Smooth muscle cell (in vitro differentiated cells): Measurements from ENCODE around the gene DNPH1. TPM values are rescaled to one million over a fixed set of nuclear protein-coding genes. Genes with fewer than 3 reads are reported as not detected.

Experiments used
- DNase-seq: peaks from one replicate; lab custom pipeline; 2025; ENCODE audit not compliant: unreplicated experiment; lab: John Stamatoyannopoulos, UW
- H2AFZ ChIP-seq: fragments of 200-600 bp; sonication (generic); 2 replicates; pipeline ENCODE4 v1.6.0; 2016; ENCODE audit warnings: antibody characterized with exemption, low read depth, mild to moderate bottlenecking
- H3F3A ChIP-seq: fragments of 200-600 bp; sonication (generic); 2 replicates; pipeline ENCODE4 v1.6.0; 2017; ENCODE audit warnings: antibody characterized with exemption, low read depth
- H3K27ac ChIP-seq: fragments of 200-600 bp; sonication (generic); 2 replicates; pipeline ENCODE4 v1.5.1; 2016; ENCODE audit warnings: low read depth, mild to moderate bottlenecking
- H3K27me3 ChIP-seq: fragments of 200-600 bp; sonication (generic); 2 replicates; pipeline ENCODE4 v1.6.1; 2016; ENCODE audit warnings: low read depth, mild to moderate bottlenecking
- H3K36me3 ChIP-seq: fragments of 200-600 bp; sonication (generic); 2 replicates; pipeline ENCODE4 v1.5.1; 2016; ENCODE audit warnings: low read depth
- H3K4me1 ChIP-seq: fragments of 200-600 bp; sonication (generic); 2 replicates; pipeline ENCODE4 v1.5.1; 2016; ENCODE audit warnings: low read depth
- H3K4me2 ChIP-seq: fragments of 200-600 bp; sonication (generic); 2 replicates; pipeline ENCODE4 v1.6.0; 2016; ENCODE audit warnings: mild to moderate bottlenecking
- H3K4me3 ChIP-seq: fragments of 200-600 bp; sonication (generic); 2 replicates; pipeline ENCODE4 v1.5.1; 2016; ENCODE audit warnings: mild to moderate bottlenecking
- H3K79me2 ChIP-seq: fragments of 200-600 bp; sonication (generic); 2 replicates; pipeline ENCODE4 v1.6.0; 2016; ENCODE audit warnings: low read depth, mild to moderate bottlenecking
- H3K9ac ChIP-seq: fragments of 200-600 bp; sonication (generic); 2 replicates; pipeline ENCODE4 v1.6.0; 2016; ENCODE audit warnings: low read depth
- H3K9me3 ChIP-seq: fragments of 200-600 bp; sonication (generic); replicated peaks from 2 replicates; pipeline ENCODE4 v1.5.1; 2016; ENCODE audit warnings: low read depth
- H4K20me1 ChIP-seq: fragments of 200-600 bp; sonication (generic); 2 replicates; pipeline ENCODE4 v1.6.0; 2016; ENCODE audit warnings: low read depth
- CTCF ChIP-seq: fragments of 200-600 bp; sonication (generic); IDR thresholded peaks from 2 replicates; pipeline ENCODE4 v1.5.1; 2017; ENCODE audit warnings: borderline replicate concordance, mild to moderate bottlenecking, antibody characterized with exemption; ENCODE audit not compliant: insufficient read depth, poor library complexity, severe bottlenecking
- WGBS: methylation state at CpG from one replicate; pipeline ENCODE4 v1.1.7; 2016; ENCODE audit warnings: low lambda C conversion rate; 5-methylcytosine and 5-hydroxymethylcytosine counted together
- polyA plus RNA-seq: library from polyadenylated mRNA; unstranded; fragments of >200 nt; fragmentation: Nextera tagmentation; extraction: Ambion mirVana; gene quantifications from 2 replicates; pipeline ENCODE4 v1.2.1, GENCODE V29; 2016
- total RNA-seq: library from RNA; depleted of rRNA; stranded (reverse); fragments of >200 nt; gene quantifications from 2 replicates; pipeline ENCODE4 v1.2.3, GENCODE V29; 2014

The DNPH1 gene
- total and polyA plus RNA-seq, 2 experiments from 2014 or later = 33.8 to 82.1 TPM

GRCh38 chr6:43277306-43277642 lies 48.0 kb upstream of the DNPH1 start:
- peaks cover 34% of the 10 kb centered on the region for H3K27me3 ChIP-seq
- no peak overlapping the region for H3K27ac ChIP-seq
- no peak for TF ChIP-seq CTCF
- H3F3A ChIP-seq = no peaks in the 10 kb centered on the region
- WGBS = 95% methylated on average over 6 of the region's 6 CpGs
- no peaks in the 10 kb centered on the region for H3K36me3 ChIP-seq
- H3K4me2 ChIP-seq = no peak overlapping the region
- no peaks in the 10 kb centered on the region for H3K9me3 ChIP-seq
- peaks cover 17% of the 10 kb centered on the region for H3K4me1 ChIP-seq
- no peak for DNase-seq
- no peak overlapping the region for H3K4me3 ChIP-seq
- H3K9ac ChIP-seq = no peak overlapping the region
- no peaks in the 10 kb centered on the region for H3K79me2 ChIP-seq
- H4K20me1 ChIP-seq = no peaks in the 10 kb centered on the region
- H2AFZ ChIP-seq = no peak overlapping the region

GRCh38 chr6:43276577-43277305 lies 47.5 kb upstream of the DNPH1 start:
- Histone ChIP-seq H3K9ac (no peak overlapping the region), H2AFZ (no peak overlapping the region), H3K4me1 (peaks cover 17% of the 10 kb centered on the region), H3K27me3 (peaks cover 36% of the 10 kb centered on the region), H3K4me2 (peak overlapping the region; percentile 84), H4K20me1 (no peaks in the 10 kb centered on the region), H3F3A (no peaks in the 10 kb centered on the region), H3K27ac (no peak overlapping the region), H3K4me3 (no peak overlapping the region), H3K79me2 (no peaks in the 10 kb centered on the region), H3K36me3 (no peaks in the 10 kb centered on the region), H3K9me3 (no peaks in the 10 kb centered on the region)
- DNase-seq = no peak
- TF ChIP-seq CTCF = no peak
- WGBS = 73% methylated on average over 11 of the region's 11 CpGs

- DNase-seq = no peak
- Histone ChIP-seq H3K36me3 (no peaks in the 10 kb centered on the region), H3K4me2 (peak overlapping the region; percentile 84), H3F3A (no peaks in the 10 kb centered on the region), H4K20me1 (no peaks in the 10 kb centered on the region), H3K79me2 (no peaks in the 10 kb centered on the region), H3K27me3 (peaks cover 36% of the 10 kb centered on the region), H2AFZ (no peak overlapping the region), H3K4me1 (peaks cover 17% of the 10 kb centered on the region), H3K27ac (no peak overlapping the region), H3K9me3 (no peaks in the 10 kb centered on the region), H3K4me3 (peak overlapping the region; percentile 54), H3K9ac (no peak overlapping the region)
- TF ChIP-seq CTCF = no peak
- WGBS = 21% methylated on average over 52 of the region's 64 CpGs
Measured at GRCh38 chr6:43275801-43276576, 46.7 kb upstream of the DNPH1 start.
